Stomach smooth muscle (tissue), 2 donors: ENCODE results near the gene FHOD3.

ENCODE experiments used
- H3K27ac ChIP-seq: one replicate; pipeline ENCODE4 v1.7.0; 2013; ENCODE audit warnings: mild to moderate bottlenecking, low read length, inconsistent platforms
- H3K27me3 ChIP-seq, 2 donors: one replicate each; pipeline ENCODE4 v1.7.0; 2013; ENCODE audit warnings: low read length in 2 of 2; ENCODE audit not compliant: insufficient read depth in 2 of 2, control insufficient read depth in 1 of 2
- H3K36me3 ChIP-seq, 2 donors: one replicate each; pipeline ENCODE4 v1.7.0; 2013; ENCODE audit warnings: low read length in 2 of 2; ENCODE audit not compliant: control insufficient read depth in 2 of 2, insufficient read depth in 2 of 2
- H3K4me1 ChIP-seq: one replicate; pipeline ENCODE4 v1.7.0; 2013; ENCODE audit warnings: low read length; ENCODE audit not compliant: control insufficient read depth, insufficient read depth
- H3K4me3 ChIP-seq, 2 donors: one replicate each; pipeline ENCODE4 v1.7.0; 2013; ENCODE audit warnings: low read length in 2 of 2
- H3K9ac ChIP-seq, 2 donors: one replicate each; pipeline ENCODE4 v1.7.0; 2013; ENCODE audit warnings: low read length in 2 of 2, mild to moderate bottlenecking in 1 of 2
- H3K9me3 ChIP-seq, 2 donors: one replicate each; pipeline ENCODE4 v1.7.0; 2013; ENCODE audit warnings: low read length in 2 of 2; ENCODE audit not compliant: control insufficient read depth in 2 of 2
- donor health status: healthy.
- donor health status: Pancreatic carcinoma.

FHOD3 gene

DNA sequence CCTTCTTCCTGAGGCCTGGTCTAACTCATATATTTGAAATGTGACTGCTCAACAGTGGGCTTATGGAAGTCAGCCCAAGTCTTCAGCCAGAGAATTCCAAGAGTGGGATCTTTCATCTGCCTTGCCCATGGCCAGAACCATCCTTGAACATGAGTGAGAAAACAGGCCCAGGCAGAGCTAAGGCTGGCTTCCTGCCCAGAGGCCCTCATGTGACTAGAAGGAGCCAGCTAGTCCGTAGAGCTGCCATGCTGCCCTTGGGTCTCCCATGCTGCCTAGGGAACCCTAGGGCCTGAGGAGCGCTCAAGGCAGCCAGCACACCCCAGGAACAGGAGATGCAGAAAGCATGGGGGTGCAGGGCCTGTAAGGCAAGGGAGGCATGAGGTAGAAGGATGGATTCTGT, 203.6 kb downstream of the FHOD3 start:
- no peak overlapping the region for H3K9ac ChIP-seq
- no peaks in the 10 kb centered on the region for H3K27me3 ChIP-seq
- no peaks in the 10 kb centered on the region for H3K4me1 ChIP-seq
- H3K4me3 ChIP-seq: no peak overlapping the region
- no peaks in the 10 kb centered on the region for H3K9me3 ChIP-seq
- H3K27ac ChIP-seq: no peak overlapping the region
- no peaks in the 10 kb centered on the region for H3K36me3 ChIP-seq

DNA sequence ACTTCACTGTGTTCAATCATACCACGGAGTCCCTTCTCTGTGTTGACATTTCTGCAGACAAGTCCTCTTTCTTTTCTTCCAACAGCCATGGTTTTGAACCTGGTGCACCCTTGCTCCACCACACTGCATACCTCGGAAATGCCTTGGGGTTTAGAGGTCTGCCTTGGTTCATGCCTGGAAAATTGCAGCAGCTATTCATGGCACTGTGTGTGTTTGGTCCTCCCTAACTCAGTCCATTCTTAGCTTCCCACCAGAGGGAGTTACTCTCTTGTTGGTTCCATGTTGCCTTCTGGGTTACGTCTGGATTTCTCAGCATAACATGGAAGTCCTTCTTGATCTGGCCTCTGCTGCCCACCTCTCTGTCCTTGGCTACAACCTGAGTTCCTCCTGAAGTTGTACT, 206.0 kb downstream of the FHOD3 start:
- Histone ChIP-seq H3K36me3 (no peaks in the 10 kb centered on the region), H3K9me3 (no peaks in the 10 kb centered on the region), H3K4me1 (no peaks in the 10 kb centered on the region)

DNA sequence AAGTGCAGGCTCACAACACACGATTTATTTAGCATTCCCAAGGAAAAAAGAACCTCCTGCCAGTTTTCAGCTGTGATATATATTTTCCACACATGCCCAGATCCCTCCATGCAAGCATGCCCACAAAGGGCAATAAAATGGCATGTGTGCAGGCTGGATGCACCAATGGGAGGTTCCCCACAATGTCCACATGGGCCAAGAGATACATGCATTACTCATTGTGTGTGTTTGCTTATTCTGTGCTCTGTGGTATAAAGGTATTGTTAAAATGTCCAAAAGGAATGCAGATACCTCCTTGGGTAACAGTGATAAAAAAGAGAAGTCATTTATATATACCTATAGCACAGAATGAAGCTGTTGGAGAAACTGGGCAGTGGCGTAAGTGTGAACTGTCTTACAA, 207.4 kb downstream of the FHOD3 start:
- H3K27ac ChIP-seq: no peak overlapping the region
- no peaks in the 10 kb centered on the region for H3K4me1 ChIP-seq
- no peaks in the 10 kb centered on the region for H3K27me3 ChIP-seq
- H3K36me3 ChIP-seq: no peaks in the 10 kb centered on the region
- H3K4me3 ChIP-seq: no peak overlapping the region
- no peaks in the 10 kb centered on the region for H3K9me3 ChIP-seq
- H3K9ac ChIP-seq: no peak overlapping the region

More for the DNA sequence above, 206.0 kb downstream of the FHOD3 start:
- H3K27ac ChIP-seq: no peak overlapping the region
- no peak overlapping the region for H3K4me3 ChIP-seq
- no peak overlapping the region for H3K9ac ChIP-seq
- H3K27me3 ChIP-seq: no peaks in the 10 kb centered on the region

DNA sequence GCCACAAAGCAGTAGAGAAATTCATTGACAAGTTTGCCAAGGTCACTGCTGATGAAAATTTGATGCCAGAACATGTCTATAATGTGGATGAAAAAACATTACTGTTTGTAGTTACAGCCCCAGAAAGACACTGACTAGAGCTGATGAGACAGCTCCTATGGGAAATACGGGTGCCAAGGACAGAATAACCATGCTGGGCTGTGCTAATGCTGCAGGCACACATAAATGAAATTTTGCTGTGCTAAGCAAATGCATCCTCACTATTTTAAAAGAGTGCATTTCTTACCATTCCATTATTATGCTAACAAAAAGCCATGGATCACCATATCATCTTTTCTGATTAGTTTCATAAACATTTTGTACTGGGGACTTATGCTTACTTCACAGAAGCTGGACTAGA, 208.2 kb downstream of the FHOD3 start:
- no peaks in the 10 kb centered on the region for H3K36me3 ChIP-seq
- H3K27ac ChIP-seq: no peak overlapping the region
- no peak overlapping the region for H3K4me3 ChIP-seq
- no peaks in the 10 kb centered on the region for H3K27me3 ChIP-seq
- H3K9me3 ChIP-seq: no peaks in the 10 kb centered on the region
- H3K4me1 ChIP-seq: no peaks in the 10 kb centered on the region
- no peak overlapping the region for H3K9ac ChIP-seq

DNA sequence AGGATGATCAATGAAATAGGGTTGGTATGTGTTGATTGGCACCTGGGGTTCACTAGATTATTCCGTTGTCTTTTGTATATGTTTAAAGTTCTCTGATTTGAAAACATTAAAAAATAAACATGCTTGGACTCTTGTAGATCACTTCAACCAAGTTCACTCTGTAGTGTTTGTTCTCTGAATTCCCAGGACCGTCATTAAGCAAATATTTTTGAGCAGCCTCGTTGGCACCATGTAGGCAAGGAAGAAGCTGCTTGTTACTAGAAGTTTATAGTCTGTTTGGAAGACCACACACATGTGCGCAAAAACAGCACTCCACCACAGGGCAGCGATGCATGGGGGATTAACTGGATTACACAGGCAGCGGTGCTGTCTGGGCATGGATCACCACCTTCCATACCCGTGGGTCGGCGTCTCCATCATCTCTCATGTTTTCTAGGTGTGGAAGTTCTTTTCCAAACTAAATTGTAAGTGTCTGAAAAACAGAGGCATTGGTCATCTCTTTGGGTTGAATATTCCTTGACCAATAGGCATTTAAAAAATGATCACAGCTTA, 212.2 kb downstream of the FHOD3 start:
- Histone ChIP-seq H3K36me3 (no peaks in the 10 kb centered on the region), H3K9ac (no peak overlapping the region), H3K27me3 (no peaks in the 10 kb centered on the region), H3K9me3 (no peaks in the 10 kb centered on the region), H3K4me1 (no peaks in the 10 kb centered on the region), H3K4me3 (no peak overlapping the region), H3K27ac (no peak overlapping the region)

DNA sequence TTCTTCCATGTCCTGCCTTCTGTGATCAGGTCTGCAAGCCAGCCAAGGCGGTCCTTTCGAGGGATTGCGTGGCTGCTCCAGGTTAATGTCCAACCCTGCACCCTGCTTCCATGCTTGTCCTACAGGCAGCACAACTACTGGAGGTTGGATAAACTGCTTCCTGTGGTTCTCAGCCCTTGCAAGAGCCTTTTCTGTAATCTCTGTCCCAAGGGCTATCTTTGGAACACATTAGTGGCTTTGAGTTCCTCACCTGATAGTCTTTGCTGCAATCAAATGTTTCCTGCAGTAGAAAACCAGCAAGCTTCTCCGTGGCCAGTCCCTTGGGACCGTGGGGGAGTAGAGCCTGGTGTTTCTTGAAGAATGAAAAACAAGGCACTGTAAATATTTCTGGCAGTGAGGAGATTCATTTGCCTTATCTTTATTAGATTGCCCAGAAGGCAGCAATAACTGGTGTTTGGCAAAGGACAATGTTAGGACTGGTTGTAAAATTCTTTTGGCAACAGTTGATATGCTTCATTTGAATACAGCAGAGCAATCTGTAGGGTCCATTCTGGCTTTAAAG, 214.4 kb downstream of the FHOD3 start:
- no peak overlapping the region for H3K9ac ChIP-seq
- no peak overlapping the region for H3K27ac ChIP-seq
- no peaks in the 10 kb centered on the region for H3K9me3 ChIP-seq
- H3K4me1 ChIP-seq: no peaks in the 10 kb centered on the region
- no peaks in the 10 kb centered on the region for H3K27me3 ChIP-seq
- no peaks in the 10 kb centered on the region for H3K36me3 ChIP-seq
- no peak overlapping the region for H3K4me3 ChIP-seq

DNA sequence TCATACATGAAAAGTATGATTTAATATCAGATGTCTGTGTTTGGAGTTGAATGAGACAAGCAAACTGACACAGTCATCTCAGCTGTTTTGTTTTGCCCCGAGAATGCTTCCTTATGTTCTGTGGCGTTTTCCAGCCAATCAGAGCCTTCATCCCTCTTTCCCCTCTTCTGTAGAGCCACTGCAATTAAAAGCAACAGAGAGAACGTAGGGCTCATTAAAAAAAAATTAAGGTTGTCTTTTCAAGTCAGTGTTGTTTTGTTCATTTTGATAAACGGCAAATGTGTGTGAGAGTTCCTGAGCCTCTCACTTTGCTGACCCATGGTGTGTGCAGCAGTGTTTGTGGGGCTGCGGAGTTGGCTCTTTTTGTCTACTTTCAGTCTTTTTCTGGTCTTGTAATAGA, 216.0 kb downstream of the FHOD3 start:
- no peak overlapping the region for H3K9ac ChIP-seq
- H3K36me3 ChIP-seq: no peaks in the 10 kb centered on the region
- no peaks in the 10 kb centered on the region for H3K9me3 ChIP-seq
- no peaks in the 10 kb centered on the region for H3K4me1 ChIP-seq
- H3K27me3 ChIP-seq: no peaks in the 10 kb centered on the region
- no peak overlapping the region for H3K27ac ChIP-seq
- no peak overlapping the region for H3K4me3 ChIP-seq

DNA sequence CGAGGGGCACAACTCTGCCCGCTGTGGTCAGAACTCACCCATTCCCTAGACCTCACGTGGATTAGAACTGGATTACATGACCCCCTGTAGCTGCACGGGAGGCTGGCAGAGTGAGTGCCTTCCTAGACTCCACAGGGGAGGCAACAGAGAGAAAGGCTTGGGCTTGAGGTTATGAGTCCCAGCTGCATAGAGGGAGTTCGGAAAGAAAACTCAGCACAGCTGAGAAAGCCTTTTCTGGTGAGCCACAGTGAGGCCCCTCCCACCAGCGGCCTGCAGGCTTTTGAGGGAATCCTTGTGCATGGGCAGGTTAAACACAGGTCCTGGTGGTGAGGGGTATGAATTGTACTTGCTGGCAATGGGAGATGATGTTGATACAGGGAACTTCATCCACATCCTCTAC, 217.3 kb downstream of the FHOD3 start:
- no peaks in the 10 kb centered on the region for H3K27me3 ChIP-seq
- H3K27ac ChIP-seq: no peak overlapping the region
- H3K4me1 ChIP-seq: no peaks in the 10 kb centered on the region
- no peak overlapping the region for H3K4me3 ChIP-seq
- no peak overlapping the region for H3K9ac ChIP-seq
- no peaks in the 10 kb centered on the region for H3K36me3 ChIP-seq
- no peaks in the 10 kb centered on the region for H3K9me3 ChIP-seq

DNA sequence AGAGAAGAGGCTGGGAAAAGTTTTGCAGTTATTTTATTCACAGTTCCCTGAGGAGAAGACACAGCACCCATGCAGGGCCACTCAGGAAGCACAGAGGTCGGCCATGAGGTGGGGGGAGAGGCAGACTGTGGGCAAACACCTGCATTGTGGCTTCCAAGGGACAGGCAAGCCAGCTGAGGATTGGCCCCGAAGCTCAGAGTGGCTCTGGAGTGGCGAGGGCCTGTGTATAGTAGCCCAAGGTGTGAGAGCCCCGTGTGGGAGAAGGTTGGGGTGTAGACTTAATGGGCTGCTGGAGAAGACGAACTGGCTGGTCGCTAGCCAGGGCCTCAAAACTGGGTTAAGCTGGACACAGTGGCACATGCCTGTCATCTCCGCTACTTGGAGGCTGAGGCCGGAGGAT, 218.7 kb downstream of the FHOD3 start:
- Histone ChIP-seq H3K9ac (no peak overlapping the region), H3K27me3 (no peaks in the 10 kb centered on the region), H3K27ac (no peak overlapping the region), H3K36me3 (no peaks in the 10 kb centered on the region), H3K9me3 (no peaks in the 10 kb centered on the region), H3K4me3 (no peak overlapping the region), H3K4me1 (no peaks in the 10 kb centered on the region)

DNA sequence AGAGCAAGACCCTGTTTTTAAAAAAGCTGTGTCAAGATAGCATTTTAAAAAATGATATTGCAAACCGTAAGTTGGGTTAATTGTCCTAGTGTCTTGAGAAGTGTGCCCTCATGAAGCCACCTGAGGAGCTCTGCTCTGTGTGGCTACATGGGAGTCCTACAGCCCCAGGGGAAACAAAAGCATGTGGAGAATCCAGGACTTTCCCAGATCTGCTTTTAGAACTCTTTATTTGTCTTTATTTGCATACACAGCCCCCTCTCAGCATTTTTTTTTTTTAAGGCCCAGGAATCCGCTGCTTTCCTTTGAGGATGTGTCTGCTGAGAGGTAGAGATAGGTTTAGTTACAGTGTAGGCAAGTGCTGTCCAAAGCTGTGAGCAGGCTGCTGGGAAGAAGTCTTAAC, 219.2 kb downstream of the FHOD3 start:
- Histone ChIP-seq H3K36me3 (no peaks in the 10 kb centered on the region), H3K27ac (no peak overlapping the region), H3K27me3 (no peaks in the 10 kb centered on the region), H3K4me1 (no peaks in the 10 kb centered on the region), H3K9ac (no peak overlapping the region), H3K4me3 (no peak overlapping the region), H3K9me3 (no peaks in the 10 kb centered on the region)

DNA sequence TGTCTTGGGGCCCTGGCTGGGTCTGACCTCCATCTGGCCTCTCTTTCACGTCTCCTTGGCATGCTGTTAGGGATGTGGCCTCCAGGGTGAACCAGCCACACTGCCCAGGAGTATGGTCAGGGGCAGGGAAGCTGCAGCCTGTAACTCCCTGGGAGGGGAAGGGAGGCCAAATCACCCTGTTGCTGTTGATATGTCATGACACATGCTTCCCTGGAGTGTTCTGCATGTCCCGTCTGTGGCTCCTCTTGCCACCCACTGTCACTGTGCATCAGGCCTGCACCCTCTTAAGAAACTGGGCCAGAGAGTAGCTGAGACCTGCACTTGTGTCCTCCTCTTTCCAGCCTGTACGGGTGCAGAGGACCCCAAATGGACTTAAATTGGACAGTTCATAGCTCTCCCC, 221.3 kb downstream of the FHOD3 start:
- no peak overlapping the region for H3K4me3 ChIP-seq
- H3K27me3 ChIP-seq: no peaks in the 10 kb centered on the region
- no peaks in the 10 kb centered on the region for H3K9me3 ChIP-seq
- H3K4me1 ChIP-seq: no peaks in the 10 kb centered on the region
- H3K27ac ChIP-seq: no peak overlapping the region
- H3K36me3 ChIP-seq: no peaks in the 10 kb centered on the region
- H3K9ac ChIP-seq: no peak overlapping the region
